ENCODE results near the gene CHGA.

DNA sequence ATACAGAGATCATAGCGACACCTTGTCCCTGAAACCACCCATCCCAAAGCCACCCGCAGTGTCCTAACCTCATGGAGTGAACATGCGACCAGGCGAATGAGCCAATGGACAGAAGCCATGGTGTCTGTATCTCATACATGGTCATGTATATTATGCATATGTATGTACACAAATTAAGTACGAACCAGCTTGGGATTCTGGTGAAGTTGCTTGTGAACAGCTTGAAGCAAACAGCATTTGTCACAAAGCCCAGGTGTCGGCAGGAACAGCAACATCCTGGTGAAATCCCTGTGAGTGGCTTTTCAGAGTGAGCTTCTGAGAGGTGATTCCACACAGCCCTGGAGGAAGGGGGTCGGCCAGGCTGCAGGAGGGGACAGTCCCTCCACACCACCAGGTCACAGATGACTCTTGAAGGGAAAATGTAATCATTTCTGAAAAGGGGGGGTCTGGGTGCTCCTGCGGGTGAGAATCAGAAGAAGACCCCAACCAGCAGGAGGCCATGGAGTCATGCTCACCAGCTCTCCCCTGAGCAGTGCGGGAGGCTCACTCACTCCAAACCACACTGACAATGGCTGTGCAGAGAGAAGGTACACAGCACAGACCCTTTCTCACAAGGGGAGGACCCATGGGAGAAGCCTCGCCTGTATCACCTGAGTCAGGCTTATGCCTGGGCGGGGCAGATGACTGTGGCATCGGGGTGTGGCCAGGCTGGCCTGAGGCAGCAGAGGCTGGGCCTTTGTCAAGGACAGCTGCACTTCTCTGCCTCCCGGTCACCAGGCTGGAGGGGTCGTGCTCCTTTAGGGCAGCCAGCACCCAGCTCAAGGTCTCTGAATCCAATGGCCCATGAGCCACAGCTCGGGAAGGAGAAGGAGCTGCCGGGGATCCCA, 14.3 kb downstream of the CHGA start:
- TF ChIP-seq, protein P1, sequence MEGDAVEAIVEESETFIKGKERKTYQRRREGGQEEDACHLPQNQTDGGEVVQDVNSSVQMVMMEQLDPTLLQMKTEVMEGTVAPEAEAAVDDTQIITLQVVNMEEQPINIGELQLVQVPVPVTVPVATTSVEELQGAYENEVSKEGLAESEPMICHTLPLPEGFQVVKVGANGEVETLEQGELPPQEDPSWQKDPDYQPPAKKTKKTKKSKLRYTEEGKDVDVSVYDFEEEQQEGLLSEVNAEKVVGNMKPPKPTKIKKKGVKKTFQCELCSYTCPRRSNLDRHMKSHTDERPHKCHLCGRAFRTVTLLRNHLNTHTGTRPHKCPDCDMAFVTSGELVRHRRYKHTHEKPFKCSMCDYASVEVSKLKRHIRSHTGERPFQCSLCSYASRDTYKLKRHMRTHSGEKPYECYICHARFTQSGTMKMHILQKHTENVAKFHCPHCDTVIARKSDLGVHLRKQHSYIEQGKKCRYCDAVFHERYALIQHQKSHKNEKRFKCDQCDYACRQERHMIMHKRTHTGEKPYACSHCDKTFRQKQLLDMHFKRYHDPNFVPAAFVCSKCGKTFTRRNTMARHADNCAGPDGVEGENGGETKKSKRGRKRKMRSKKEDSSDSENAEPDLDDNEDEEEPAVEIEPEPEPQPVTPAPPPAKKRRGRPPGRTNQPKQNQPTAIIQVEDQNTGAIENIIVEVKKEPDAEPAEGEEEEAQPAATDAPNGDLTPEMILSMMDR (IDR thresholded peaks at IDR 0.05), result no peak
- TF ChIP-seq POLR2A (IDR thresholded peaks at IDR 0.05), result no peak
- no peak for TF ChIP-seq EP300 (IDR thresholded peaks at IDR 0.05)
